ENCODE results near the gene FBXO42.

The FBXO42 gene

DNA sequence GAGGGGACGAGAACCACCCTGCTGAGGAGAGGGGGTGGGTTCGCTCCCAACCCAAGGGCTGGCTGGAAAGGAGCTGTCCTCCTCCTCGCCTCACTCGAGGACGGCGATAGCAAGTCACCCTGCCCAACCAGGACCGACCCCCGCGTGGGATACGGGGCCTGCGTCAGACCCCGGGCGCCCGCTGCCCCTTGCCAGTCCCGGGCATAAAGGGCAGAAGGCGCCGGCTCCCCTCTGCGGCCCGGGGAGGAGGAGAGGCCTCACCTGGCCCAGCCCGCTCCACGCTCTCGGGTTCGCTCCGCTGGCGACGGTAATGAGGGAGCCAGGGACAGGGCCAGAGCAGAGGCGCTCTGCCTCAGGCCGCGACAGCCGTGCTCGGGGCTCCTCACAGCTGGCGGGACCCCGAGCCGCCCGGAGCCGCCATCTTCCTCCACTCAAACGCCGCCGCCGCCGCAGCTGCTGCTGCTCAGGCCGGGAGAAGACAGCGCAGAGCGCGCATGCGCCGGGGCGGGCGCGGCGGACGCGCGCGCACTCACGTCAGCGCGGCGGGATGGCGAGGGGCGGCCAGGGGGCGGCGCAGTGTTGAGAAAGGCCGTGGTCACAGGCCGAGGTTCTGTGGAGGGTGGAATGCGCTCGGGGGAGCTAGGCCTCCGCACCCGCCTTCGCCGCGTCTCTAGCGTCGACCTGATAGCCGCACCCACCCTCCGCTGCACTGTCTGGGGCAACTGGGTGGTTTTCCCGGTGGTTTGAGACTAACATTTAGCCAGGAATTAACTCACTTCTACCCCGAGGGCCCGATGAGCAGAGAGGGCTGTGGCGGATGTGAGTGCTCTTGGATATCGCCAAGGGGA is at the start of gene FBXO42:
Gene FBXO42, minus strand, starts transcription at position 487 of the 848 bp plus-strand sequence. CDS start 37,062 bp downstream, outside the sequence.
- H3K27me3 ChIP-seq, result no peaks in the 10 kb centered on the region
- H3K4me3 ChIP-seq, result peak within 1 kb of the TSS; percentile 81 to 99 (median 92)
- peak within 1 kb of the TSS; percentile 80 to 96 (median 88) for H3K4me2 ChIP-seq
- peaks cover 41 to 47% (median 45%) of the 10 kb centered on the region in 10 experiments for H3K4me1 ChIP-seq
- peaks cover 0 to 13% (median 4%) of the 10 kb centered on the region in 11 experiments; a peak in 7 of 22 replicates for H3K36me3 ChIP-seq
- H3K27ac ChIP-seq, result peak within 1 kb of the TSS; percentile 87 to 98 (median 94)
- no peak for TF ChIP-seq Cebpa-rat (IDR thresholded peaks at IDR 0.05)
- no peaks in the 10 kb centered on the region for H3K9me3 ChIP-seq (replicated peaks in 1 of 11)
- H4K20me1 ChIP-seq, result peaks cover 27 to 48% (median 38%) of the 10 kb centered on the region in 11 experiments; a peak in 21 of 22 replicates
- peak within 1 kb of the TSS; percentile 90 to 98 (median 96) for H3K9ac ChIP-seq

DNA sequence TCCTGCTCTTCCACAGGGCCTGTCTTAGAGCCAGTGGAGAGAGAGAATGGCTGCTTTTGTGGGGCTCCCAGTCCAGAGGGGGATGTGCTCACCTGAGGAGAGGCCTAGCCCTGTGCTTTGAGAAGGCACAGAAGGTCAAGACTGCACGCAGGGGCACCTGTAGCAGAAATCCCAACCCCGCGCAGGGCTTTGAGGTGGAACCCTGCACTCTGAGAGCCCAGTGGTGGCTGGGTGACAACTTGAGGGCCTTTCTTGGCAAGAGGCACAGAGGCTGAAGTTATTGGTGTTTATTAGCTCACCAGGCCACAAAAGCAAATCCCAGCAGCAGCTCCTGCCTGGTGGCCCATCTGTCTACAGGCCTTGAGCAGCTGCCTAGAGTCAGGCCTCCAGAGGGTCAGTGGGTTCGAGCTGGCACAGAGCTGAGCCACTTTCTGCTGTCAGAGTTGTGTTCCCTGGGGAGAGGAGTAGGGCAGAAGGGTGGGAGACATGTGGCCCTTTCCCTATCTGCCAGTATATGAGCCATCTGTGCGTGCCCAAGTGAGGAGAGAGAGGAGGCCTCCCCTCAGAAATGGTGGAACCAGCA is 46.2 kb upstream of the FBXO42 start:
- no peaks in the 10 kb centered on the region for H3K9me3 ChIP-seq (replicated peaks in 1 of 11)
- H3K4me1 ChIP-seq, result peaks cover 34 to 62% (median 43%) of the 10 kb centered on the region in 10 experiments
- H4K20me1 ChIP-seq, result peaks cover 30 to 81% (median 60%) of the 10 kb centered on the region in 11 experiments
- H3K27ac ChIP-seq, result peak overlapping the region in 10 of 11 experiments; percentile 27 to 69 (median 52); a peak in 11 of 22 replicates
- peak overlapping the region in 8 of 11 experiments; percentile 12 to 86 (median 72); a peak in 14 of 22 replicates for H3K4me2 ChIP-seq
- TF ChIP-seq Cebpa-rat (IDR thresholded peaks at IDR 0.05), result no peak
- no peak overlapping the region for H3K4me3 ChIP-seq
- peak overlapping the region in 6 of 11 experiments; percentile 22 to 54 (median 48); a peak in 5 of 22 replicates for H3K9ac ChIP-seq
- peaks cover 50 to 76% (median 68%) of the 10 kb centered on the region in 11 experiments for H3K36me3 ChIP-seq
- no peaks in the 10 kb centered on the region for H3K27me3 ChIP-seq

DNA sequence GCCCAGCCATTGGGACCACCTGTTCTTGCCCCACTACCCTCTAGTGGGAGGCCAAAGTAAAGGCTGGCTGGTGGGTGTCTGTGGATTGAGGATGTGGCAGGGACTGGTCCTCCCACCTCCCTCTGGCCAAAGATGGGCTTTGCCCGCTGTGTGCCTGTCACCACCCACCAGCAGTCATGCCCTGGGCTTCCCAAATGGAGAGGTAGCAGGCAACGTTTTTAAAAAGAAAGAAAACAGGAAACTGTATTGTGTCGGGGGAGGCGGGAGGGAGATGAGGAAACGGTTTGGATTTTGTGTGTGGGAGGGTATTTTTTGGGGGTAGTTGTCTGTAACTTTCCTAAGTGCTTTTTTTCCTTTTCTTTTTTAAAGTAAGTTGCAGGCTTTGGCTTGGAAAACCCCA is 44.8 kb upstream of the FBXO42 start:
- peaks cover 61 to 87% (median 81%) of the 10 kb centered on the region in 11 experiments for H3K36me3 ChIP-seq
- peaks cover 35 to 66% (median 47%) of the 10 kb centered on the region in 10 experiments for H3K4me1 ChIP-seq
- no peak for TF ChIP-seq Cebpa-rat (IDR thresholded peaks at IDR 0.05)
- peak overlapping the region; percentile 59 to 94 (median 79) for H3K4me2 ChIP-seq
- H4K20me1 ChIP-seq, result peaks cover 43 to 94% (median 74%) of the 10 kb centered on the region in 11 experiments
- no peaks in the 10 kb centered on the region for H3K9me3 ChIP-seq (replicated peaks in 1 of 11)
- peak overlapping the region; percentile 7 to 69 (median 55); a peak in 20 of 22 replicates for H3K27ac ChIP-seq
- no peaks in the 10 kb centered on the region for H3K27me3 ChIP-seq
- H3K9ac ChIP-seq, result peak overlapping the region; percentile 36 to 63 (median 49); a peak in 18 of 22 replicates
- peak overlapping the region in 4 of 10 experiments; percentile 0 to 39 (median 9); a peak in 5 of 20 replicates for H3K4me3 ChIP-seq

DNA sequence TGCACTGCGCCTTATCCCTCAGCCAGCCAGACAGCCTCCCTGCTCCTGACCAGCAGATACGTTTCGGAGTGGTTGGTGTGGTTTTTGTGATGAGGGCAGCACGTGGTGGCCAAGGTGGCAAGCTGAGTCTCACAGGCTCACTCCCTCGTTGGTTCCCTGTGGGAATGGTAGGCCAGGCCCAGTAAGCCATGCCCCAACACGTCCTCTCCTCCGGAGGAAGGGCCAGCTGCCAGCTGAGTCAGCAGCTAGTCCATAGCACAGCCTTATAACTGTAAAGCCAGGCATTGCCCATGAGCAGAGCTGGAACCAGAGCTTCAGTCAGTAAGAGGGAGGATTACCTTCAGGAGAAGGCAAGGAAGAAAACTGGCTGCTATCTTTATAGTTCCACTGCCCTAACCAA is 44.3 kb upstream of the FBXO42 start:
- peak overlapping the region; percentile 59 to 94 (median 79) for H3K4me2 ChIP-seq

GRCh38 chr1:16394977-16395376 is 42.7 kb upstream of the FBXO42 start:
- no peaks in the 10 kb centered on the region for H3K27me3 ChIP-seq
- H3K4me2 ChIP-seq, result peak overlapping the region in 2 of 11 experiments; percentile 86 to 94; a peak in 3 of 22 replicates
- H4K20me1 ChIP-seq, result peaks cover 65 to 100% (median 95%) of the 10 kb centered on the region in 11 experiments
- no peak overlapping the region for H3K27ac ChIP-seq
- no peak overlapping the region for H3K4me3 ChIP-seq
- H3K4me1 ChIP-seq, result peaks cover 56 to 87% (median 68%) of the 10 kb centered on the region in 10 experiments
- H3K9me3 ChIP-seq (replicated peaks in 1 of 11), result no peaks in the 10 kb centered on the region
- no peak overlapping the region for H3K9ac ChIP-seq
- TF ChIP-seq Cebpa-rat (IDR thresholded peaks at IDR 0.05), result no peak
- peaks cover 61 to 100% (median 84%) of the 10 kb centered on the region in 11 experiments for H3K36me3 ChIP-seq

More for the DNA sequence above, 44.3 kb upstream of the FBXO42 start:
- H3K27ac ChIP-seq, result peak overlapping the region; percentile 7 to 69 (median 55); a peak in 20 of 22 replicates
- peak overlapping the region in 4 of 10 experiments; percentile 0 to 39 (median 9); a peak in 2 of 20 replicates for H3K4me3 ChIP-seq
- peaks cover 61 to 91% (median 86%) of the 10 kb centered on the region in 11 experiments for H3K36me3 ChIP-seq
- H3K27me3 ChIP-seq, result no peaks in the 10 kb centered on the region
- H3K9me3 ChIP-seq (replicated peaks in 1 of 11), result no peaks in the 10 kb centered on the region
- peak overlapping the region; percentile 36 to 63 (median 49); a peak in 17 of 22 replicates for H3K9ac ChIP-seq
- H4K20me1 ChIP-seq, result peaks cover 49 to 99% (median 79%) of the 10 kb centered on the region in 11 experiments
- H3K4me1 ChIP-seq, result peaks cover 40 to 71% (median 52%) of the 10 kb centered on the region in 10 experiments
- no peak for TF ChIP-seq Cebpa-rat (IDR thresholded peaks at IDR 0.05)

- H3K4me3 ChIP-seq, result no peak overlapping the region
- peak in 1 of 11 experiments; percentile 33; a peak in 1 of 22 replicates for TF ChIP-seq Cebpa-rat (IDR thresholded peaks at IDR 0.05)
- H3K4me2 ChIP-seq, result peak overlapping the region in 1 of 11 experiments; percentile 70; a peak in 1 of 22 replicates
- peaks cover 61 to 94% (median 74%) of the 10 kb centered on the region in 10 experiments for H3K4me1 ChIP-seq
- no peaks in the 10 kb centered on the region for H3K9me3 ChIP-seq (replicated peaks in 1 of 11)
- peaks cover 52 to 93% (median 74%) of the 10 kb centered on the region in 11 experiments for H3K36me3 ChIP-seq
- H3K27ac ChIP-seq, result 0 out of 22 replicates have a peak overlapping the region, but pooled peaks of 1 of the 11 experiments have one; percentile 5
- no peaks in the 10 kb centered on the region for H3K27me3 ChIP-seq
- H3K9ac ChIP-seq, result 0 out of 22 replicates have a peak overlapping the region, but pooled peaks of 1 of the 11 experiments have one; percentile 13
- peaks cover 75 to 100% (median 97%) of the 10 kb centered on the region in 11 experiments for H4K20me1 ChIP-seq
These were observed 41.6 kb upstream of the FBXO42 start for GRCh38 chr1:16393570-16394521.

GRCh38 chr1:16392740-16393569 is 40.7 kb upstream of the FBXO42 start:
- H3K36me3 ChIP-seq, result peaks cover 43 to 92% (median 67%) of the 10 kb centered on the region in 11 experiments
- peak overlapping the region in 5 of 11 experiments; percentile 52 to 71 (median 68); a peak in 6 of 22 replicates for H3K4me2 ChIP-seq
- TF ChIP-seq Cebpa-rat (IDR thresholded peaks at IDR 0.05), result no peak
- H4K20me1 ChIP-seq, result peaks cover 84 to 100% (median 97%) of the 10 kb centered on the region in 11 experiments
- H3K9ac ChIP-seq, result peak overlapping the region in 2 of 11 experiments; percentile 6 to 30; a peak in 1 of 22 replicates
- peaks cover 61 to 94% (median 74%) of the 10 kb centered on the region in 10 experiments for H3K4me1 ChIP-seq
- H3K27ac ChIP-seq, result peak overlapping the region in 5 of 11 experiments; percentile 8 to 55 (median 35); a peak in 6 of 22 replicates
- peaks cover 0 to 2% (median 0%) of the 10 kb centered on the region in 11 experiments; a peak in 1 of 22 replicates for H3K9me3 ChIP-seq (replicated peaks in 1 of 11)
- no peak overlapping the region for H3K4me3 ChIP-seq
- no peaks in the 10 kb centered on the region for H3K27me3 ChIP-seq
